HepG2 (cell line): ENCODE measurements around the gene FNDC3B. TPM values are rescaled to one million over a fixed set of nuclear protein-coding genes. Genes with fewer than 3 reads are reported as not detected.

Experiments
- ATAC-seq: fragments of 200-7000 bp; cut with Tn5 transposase; 3 replicates; pipeline ENCODE4 v1.9.1; 2020; ENCODE audit warnings: mild to moderate bottlenecking, moderate library complexity
- BruUV-seq: library from RNA; stranded (reverse); fragments of 400-500 nt; replicated peaks from 2 replicates; lab custom pipeline; 2021; lab: Mats Ljungman, UMichigan
- CTCF ChIA-PET: fragments of 300-600 bp; formaldehyde crosslinking; extraction: SDS; loops from one replicate; lab custom pipeline; 2021; ENCODE audit warnings: low total read pairs, inconsistent platforms, low intra/inter-chr PET ratio; lab: Yijun Ruan, JAX
- POLR2A ChIA-PET: fragments of 350-600 bp; sonication (Branson Sonifier 250); formaldehyde crosslinking; loops from one replicate; lab custom pipeline; 2020; ENCODE audit warnings: antibody characterized with exemption, inconsistent platforms; lab: Yijun Ruan, JAX
- DNase-seq: peaks from one replicate; pipeline ENCODE4 v3.0.0-alpha.2; 2015; ENCODE audit warnings: low spot score
- FAIRE-seq: peaks from 3 replicates; lab custom pipeline; 2011; peaks lifted over from hg19 to GRCh38; lab: Jason Lieb, UNC
- H2AFZ ChIP-seq: one replicate; pipeline ENCODE4 v1.6.1; 2011; ENCODE audit warnings: low read length, inconsistent platforms
- H3K27ac ChIP-seq: fragments of 300-600 bp; 3 replicates; pipeline ENCODE4 v1.8.0; 2011; ENCODE audit warnings: mixed run types, mild to moderate bottlenecking, mixed read lengths, low read length, inconsistent platforms; ENCODE audit not compliant: insufficient read depth; ENCODE audit errors: extremely low read length
- H3K27me3 ChIP-seq, 2 experiments: fragments of 200-600 bp in 1 of 2; 2 replicates in 1 of 2; 3 replicates in 1 of 2; pipeline versions ENCODE4 v1.6.0 to v1.8.0; 2011; ENCODE audit warnings: low read length in 2 of 2, mild to moderate bottlenecking in 2 of 2, moderate library complexity in 2 of 2, inconsistent platforms in 1 of 2; ENCODE audit not compliant: insufficient read depth in 2 of 2, control insufficient read depth in 1 of 2
- H3K36me3 ChIP-seq, 2 experiments: fragments of 200-600 bp in 1 of 2; replicated peaks in 1 of 2; 2 replicates in 1 of 2; 3 replicates in 1 of 2; pipeline versions ENCODE4 v1.5.1 to v1.8.0; 2011; ENCODE audit warnings: low read length in 2 of 2, inconsistent platforms in 1 of 2; ENCODE audit not compliant: insufficient read depth in 2 of 2, control insufficient read depth in 1 of 2
- H3K4me1 ChIP-seq: 2 replicates; pipeline ENCODE4 v1.5.1; 2012; ENCODE audit warnings: low read length, inconsistent platforms; ENCODE audit not compliant: insufficient read depth
- H3K4me2 ChIP-seq: 2 replicates; pipeline ENCODE4 v1.6.0; 2011; ENCODE audit warnings: low read depth, low read length, inconsistent platforms
- H3K4me3 ChIP-seq, 3 experiments: fragments of 200-600 bp in 1 of 3; sonication (generic), shearing (Covaris generic) in 1 of 3; replicated peaks in 1 of 3; 2 replicates each; pipeline ENCODE4 v1.5.1; 2011 to 2016; ENCODE audit warnings: low read length in 3 of 3, inconsistent platforms in 2 of 3, low read depth in 2 of 3, mild to moderate bottlenecking in 2 of 3, control low read depth in 1 of 3, mixed read lengths in 1 of 3; ENCODE audit not compliant: insufficient read depth in 1 of 3
- H3K79me2 ChIP-seq: one replicate; pipeline ENCODE4 v1.6.1; 2011; ENCODE audit warnings: low read length, inconsistent platforms; ENCODE audit not compliant: insufficient read depth
- H3K9ac ChIP-seq: 2 replicates; pipeline ENCODE4 v1.6.0; 2011; ENCODE audit warnings: mild to moderate bottlenecking, low read depth, low read length, inconsistent platforms; ENCODE audit not compliant: insufficient read depth
- H3K9me3 ChIP-seq: 2 replicates; pipeline ENCODE4 v1.5.1; 2012; ENCODE audit warnings: mild to moderate bottlenecking, low read length
- H4K20me1 ChIP-seq: 2 replicates; pipeline ENCODE4 v1.6.0; 2011; ENCODE audit warnings: inconsistent platforms, mild to moderate bottlenecking, low read length, moderate library complexity; ENCODE audit not compliant: insufficient read depth
- GATAD1 ChIP-seq: IDR thresholded peaks from 2 replicates; pipeline ENCODE4 v1.6.1; 2016; ENCODE audit warnings: missing genetic modification reagents, missing compliant biosample characterization
- RBM22 ChIP-seq: fragments of 200-400 bp; formaldehyde crosslinking; optimal IDR thresholded peaks from 2 replicates; pipeline ENCODE3; 2017; ENCODE audit warnings: mild to moderate bottlenecking, low read length, moderate library complexity
- ZNF383 ChIP-seq: sonication (generic); formaldehyde crosslinking; IDR thresholded peaks from 2 replicates; pipeline ENCODE4 v1.4.0; 2020; ENCODE audit warnings: missing genetic modification reagents, mild to moderate bottlenecking, borderline replicate concordance
- ZNF460 ChIP-seq: sonication (generic); formaldehyde crosslinking; IDR thresholded peaks from 2 replicates; pipeline ENCODE4 v1.5.1; 2020; ENCODE audit warnings: missing genetic modification reagents, mild to moderate bottlenecking, borderline replicate concordance
- ZSCAN25 ChIP-seq: sonication (generic); formaldehyde crosslinking; IDR thresholded peaks from 2 replicates; pipeline ENCODE4 v1.8.0; 2022; ENCODE audit warnings: mild to moderate bottlenecking, missing genetic modification reagents
- WGBS: methylation state at CpG from one replicate; pipeline ENCODE4 v1.1.6; 2017; ENCODE audit warnings: low lambda C conversion rate; 5-methylcytosine and 5-hydroxymethylcytosine counted together
- in situ Hi-C: cut with HindIII; loops from 2 replicates; pipeline ENCODE4 v1.10.0; 2017; ENCODE audit warnings: low pct_unique_long_range_greater_than_20kb; ENCODE audit not compliant: extremely low pct_ligation_motif_present
- intact Hi-C: fragments of 100-400 bp; cut with micrococcal nuclease; formaldehyde crosslinking; loops from one replicate; pipeline ENCODE4 v1.10.0; 2022; ENCODE audit not compliant: unreplicated experiment
- polyA plus RNA-seq, 8 experiments: library from polyadenylated mRNA; depleted of rRNA in 3 of 8; stranded (reverse) in 7 of 8; unstranded in 1 of 8; fragments of >200 nt; fragmentation: Illumina TruSeq in 4 of 8; extraction: Trizol in 4 of 8; gene quantifications; 2 replicates each; pipeline versions ENCODE4 v1.2.1 to v1.2.3, GENCODE V29; 2011 to 2016; ENCODE audit warnings: low read depth in 4 of 8, missing spikeins in 1 of 8, mixed read lengths in 1 of 8; ENCODE audit not compliant: insufficient read depth in 1 of 8
- total RNA-seq, 5 experiments: library from RNA; depleted of rRNA; stranded (reverse); fragments of >200 nt; fragmentation: Illumina TruSeq; extraction: Trizol; gene quantifications; 2 replicates each; pipeline ENCODE4 v1.2.3, GENCODE V29; 2016; ENCODE audit warnings: low read depth in 1 of 5
- TF ChIP-seq, protein P1 (sequence below): sonication (generic); formaldehyde crosslinking; IDR thresholded peaks from 2 replicates; pipeline ENCODE4 v1.5.0; 2020; ENCODE audit warnings: missing genetic modification reagents

The FNDC3B gene
- total and polyA plus RNA-seq, 2 of the 13 experiments (the other 11 are each of a cell fraction or from before 2014, with no cell fraction given) = 74.8 to 103 TPM

DNA sequence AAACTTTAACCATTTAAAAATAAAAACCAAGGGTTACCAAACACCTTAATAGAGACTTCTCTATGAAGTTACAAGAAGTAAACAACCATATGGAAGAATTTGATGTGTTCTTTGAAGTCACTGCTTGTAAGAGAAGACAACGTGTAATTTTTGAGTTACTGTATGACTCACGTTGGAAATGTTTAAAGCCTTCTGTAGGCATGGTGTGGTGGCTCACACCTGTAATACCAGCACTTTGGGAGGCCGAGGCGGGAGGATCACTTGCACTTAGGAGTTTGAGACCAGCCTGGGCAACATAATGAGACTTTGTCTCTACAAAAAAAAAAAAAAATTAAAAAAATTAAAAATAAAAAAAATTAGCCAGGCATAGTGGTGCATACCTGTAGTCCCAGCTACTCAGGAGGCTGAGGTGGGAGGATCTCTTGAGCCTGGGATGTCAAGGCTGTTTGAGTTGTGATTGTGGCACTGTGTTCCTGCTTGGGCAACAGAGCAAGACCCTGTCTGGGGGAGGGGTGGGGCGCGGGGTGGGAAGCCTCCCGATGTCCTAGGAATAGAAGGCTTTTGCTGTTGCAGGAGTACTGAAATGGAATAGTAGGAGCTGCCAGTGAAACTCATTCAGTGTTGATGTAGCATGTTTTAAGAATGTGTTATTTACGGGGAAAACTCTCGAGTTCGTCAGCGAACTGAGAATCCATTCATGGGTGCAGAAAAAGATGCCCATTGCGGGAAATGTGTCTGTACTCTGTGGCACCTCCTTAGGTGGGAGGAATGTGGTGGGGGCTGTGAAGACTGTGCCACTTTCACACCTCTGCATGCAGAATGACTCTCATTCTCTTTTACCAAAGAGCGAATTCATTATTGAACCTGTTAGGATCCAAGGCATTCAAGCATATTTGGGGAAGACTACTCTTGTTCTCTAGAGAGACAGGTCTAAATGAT is 134.2 kb downstream of the FNDC3B start:
- in situ Hi-C loops (no loop called here), intact Hi-C loops (no loop called here)
- H3K36me3 ChIP-seq = peaks cover 19 to 55% of the 10 kb centered on the region in 2 experiments
- ChIA-PET CTCF (no interaction called here), POLR2A (no interaction called here)
- TF ChIP-seq ZNF460 (CRISPR knock-in tag) = peak; percentile 37; the same call in 1 of the 2 replicates
- peak; percentile 96 for TF ChIP-seq RBM22
- no peak for TF ChIP-seq ZSCAN25 (CRISPR knock-in tag)
- TF ChIP-seq ZNF383 = no peak
- TF ChIP-seq, protein P1, sequence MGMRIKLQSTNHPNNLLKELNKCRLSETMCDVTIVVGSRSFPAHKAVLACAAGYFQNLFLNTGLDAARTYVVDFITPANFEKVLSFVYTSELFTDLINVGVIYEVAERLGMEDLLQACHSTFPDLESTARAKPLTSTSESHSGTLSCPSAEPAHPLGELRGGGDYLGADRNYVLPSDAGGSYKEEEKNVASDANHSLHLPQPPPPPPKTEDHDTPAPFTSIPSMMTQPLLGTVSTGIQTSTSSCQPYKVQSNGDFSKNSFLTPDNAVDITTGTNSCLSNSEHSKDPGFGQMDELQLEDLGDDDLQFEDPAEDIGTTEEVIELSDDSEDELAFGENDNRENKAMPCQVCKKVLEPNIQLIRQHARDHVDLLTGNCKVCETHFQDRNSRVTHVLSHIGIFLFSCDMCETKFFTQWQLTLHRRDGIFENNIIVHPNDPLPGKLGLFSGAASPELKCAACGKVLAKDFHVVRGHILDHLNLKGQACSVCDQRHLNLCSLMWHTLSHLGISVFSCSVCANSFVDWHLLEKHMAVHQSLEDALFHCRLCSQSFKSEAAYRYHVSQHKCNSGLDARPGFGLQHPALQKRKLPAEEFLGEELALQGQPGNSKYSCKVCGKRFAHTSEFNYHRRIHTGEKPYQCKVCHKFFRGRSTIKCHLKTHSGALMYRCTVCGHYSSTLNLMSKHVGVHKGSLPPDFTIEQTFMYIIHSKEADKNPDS (CRISPR knock-in tag) = no peak
- no peak for TF ChIP-seq GATAD1 (CRISPR knock-in tag)
- ATAC-seq = no peak
- no peak for DNase-seq
- peak overlapping the region; percentile 5 for H3K27ac ChIP-seq
- no TSS peak for BruUV-seq
- H3K9ac ChIP-seq = no peak overlapping the region
- H3K79me2 ChIP-seq = peaks cover 99% of the 10 kb centered on the region
- peaks cover 99% of the 10 kb centered on the region for H4K20me1 ChIP-seq
- H3K4me2 ChIP-seq = no peak overlapping the region
- H3K27me3 ChIP-seq = no peaks in the 10 kb centered on the region
- no peaks in the 10 kb centered on the region for H3K9me3 ChIP-seq
- H2AFZ ChIP-seq = no peak overlapping the region
- 85% methylated on average over 13 of the region's 13 CpGs for WGBS
- H3K4me3 ChIP-seq = no peak overlapping the region
- no peak for FAIRE-seq
- peaks cover 100% of the 10 kb centered on the region for H3K4me1 ChIP-seq
